ENCODE measurements around the gene ZFAND5. TPM values are rescaled to one million over a fixed set of nuclear protein-coding genes. Genes with fewer than 3 reads are reported as not detected.

ZFAND5 gene
- total and polyA plus RNA-seq, 4 donors: 45.6 to 119 (median 61.9) TPM

GRCh38 chr9:72399391-72399790, 34.4 kb upstream of the ZFAND5 start (continued):
- TF ChIP-seq ATF3 (IDR thresholded peaks at IDR 0.05) (no peak), FOXA2 (IDR thresholded peaks at IDR 0.05) (no peak), ZBTB33 (IDR thresholded peaks at IDR 0.05) (no peak), RAD21 (IDR thresholded peaks at IDR 0.05) (no peak)

DNA sequence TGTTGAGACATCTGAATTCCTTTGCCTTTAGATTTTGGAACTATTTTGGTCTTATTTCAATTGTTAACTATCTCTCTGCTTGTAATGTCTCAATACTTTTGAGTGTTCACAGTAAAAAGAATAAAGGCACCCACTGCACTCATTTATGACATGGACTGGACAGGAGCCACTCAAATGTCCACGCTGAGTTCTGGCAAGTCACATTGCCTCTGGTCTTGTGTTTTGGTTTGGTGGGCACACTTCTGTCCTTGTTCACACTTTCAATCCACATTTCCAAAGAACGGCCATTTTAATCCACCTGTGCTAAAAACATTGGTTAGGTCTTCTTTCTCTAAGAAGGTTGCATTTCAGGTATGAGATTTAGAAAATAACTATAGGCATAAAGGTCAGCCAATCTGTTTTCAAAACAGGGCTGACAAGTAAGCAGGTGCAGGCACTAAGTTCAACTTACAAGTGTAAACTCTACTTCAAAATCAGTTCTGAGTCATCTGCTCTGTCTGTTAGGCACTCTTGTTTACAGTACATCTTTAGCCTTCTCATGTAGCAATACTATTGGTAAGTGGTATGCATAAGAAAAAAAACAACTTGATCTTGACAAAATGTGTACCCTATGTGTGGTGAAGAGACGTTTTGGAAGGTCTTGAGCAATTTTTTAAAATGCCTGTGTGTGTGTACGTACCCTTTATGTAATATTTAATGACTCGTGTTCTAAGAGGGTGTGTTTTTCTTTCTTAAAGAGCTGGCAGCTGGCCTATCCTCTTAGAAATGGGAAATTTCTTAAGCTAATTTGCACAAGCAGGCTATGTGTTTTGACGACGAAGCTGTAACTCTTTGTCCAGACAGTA, 31.5 kb upstream of the ZFAND5 start:
- Histone ChIP-seq H3K27ac (ENCODE audit: low read depth in 1 of 2, low read length in 2 of 2) (no peak overlapping the region), H3K27me3 (ENCODE audit: control insufficient read depth in 4 of 4, insufficient read depth in 4 of 4, low read length in 3 of 4) (no peaks in the 10 kb centered on the region), H3K9me3 (ENCODE audit: control insufficient read depth in 4 of 4, low read length in 3 of 4) (no peaks in the 10 kb centered on the region), H3K4me1 (ENCODE audit: control insufficient read depth in 4 of 4, insufficient read depth in 4 of 4, low read length in 3 of 4) (peaks cover 0 to 2% (median 0%) of the 10 kb centered on the region in 4 donors), H3K9ac (ENCODE audit: low read depth in 1 of 2, low read length in 2 of 2) (no peak overlapping the region), H3K4me3 (ENCODE audit: low read depth in 1 of 3, low read length in 3 of 3) (no peak overlapping the region), H3K36me3 (ENCODE audit: control insufficient read depth in 4 of 4, insufficient read depth in 3 of 4, low read depth in 1 of 4, low read length in 3 of 4) (no peaks in the 10 kb centered on the region)
- 43% methylated on average over 7 of the region's 7 CpGs for WGBS
- no peak for DNase-seq (ENCODE audit: low spot score)
- TF ChIP-seq TAF1 (conservative IDR thresholded peaks at IDR 0.05): no peak
- peak; percentile 53 to 86 for TF ChIP-seq JUND (IDR thresholded peaks at IDR 0.05)
- TF ChIP-seq FOXA2 (IDR thresholded peaks at IDR 0.05): peak; percentile 88
- peak; percentile 11 for TF ChIP-seq SP1 (IDR thresholded peaks at IDR 0.05)
- TF ChIP-seq ZBTB33 (IDR thresholded peaks at IDR 0.05): no peak
- TF ChIP-seq HNF4A (conservative IDR thresholded peaks at IDR 0.05): peak; percentile 28 to 71
- peak; percentile 92 for TF ChIP-seq FOXA1 (IDR thresholded peaks at IDR 0.05)
- TF ChIP-seq YY1 (IDR thresholded peaks at IDR 0.05): peak; percentile 30
- peak; percentile 8 to 56 for TF ChIP-seq RXRA (IDR thresholded peaks at IDR 0.05)

- no peak for DNase-seq (ENCODE audit: low spot score)
- Histone ChIP-seq H3K27me3 (ENCODE audit: control insufficient read depth in 4 of 4, insufficient read depth in 4 of 4, low read length in 3 of 4) (no peaks in the 10 kb centered on the region), H3K9ac (ENCODE audit: low read depth in 1 of 2, low read length in 2 of 2) (no peak overlapping the region), H3K36me3 (ENCODE audit: control insufficient read depth in 4 of 4, insufficient read depth in 3 of 4, low read depth in 1 of 4, low read length in 3 of 4) (no peaks in the 10 kb centered on the region), H3K4me1 (ENCODE audit: control insufficient read depth in 4 of 4, insufficient read depth in 4 of 4, low read length in 3 of 4) (peaks cover 0 to 2% (median 0%) of the 10 kb centered on the region in 4 donors), H3K27ac (ENCODE audit: low read depth in 1 of 2, low read length in 2 of 2) (no peak overlapping the region), H3K9me3 (ENCODE audit: control insufficient read depth in 4 of 4, low read length in 3 of 4) (no peaks in the 10 kb centered on the region), H3K4me3 (ENCODE audit: low read depth in 1 of 3, low read length in 3 of 3) (no peak overlapping the region)
- 72% methylated on average over 2 of the region's 2 CpGs for WGBS
- TF ChIP-seq REST (IDR thresholded peaks at IDR 0.05) (no peak), RXRA (IDR thresholded peaks at IDR 0.05) (no peak), GABPA (IDR thresholded peaks at IDR 0.05 in 1 of 2, conservative IDR thresholded peaks at IDR 0.05 in 1 of 2) (no peak), HNF4A (conservative IDR thresholded peaks at IDR 0.05) (no peak), YY1 (IDR thresholded peaks at IDR 0.05) (no peak), JUND (IDR thresholded peaks at IDR 0.05) (no peak), FOXA1 (IDR thresholded peaks at IDR 0.05) (no peak), RAD21 (IDR thresholded peaks at IDR 0.05) (no peak), TAF1 (conservative IDR thresholded peaks at IDR 0.05) (no peak), ATF3 (IDR thresholded peaks at IDR 0.05) (no peak), EGR1 (IDR thresholded peaks at IDR 0.05; ENCODE audit: low read depth in 2 of 2) (no peak), CTCF (IDR thresholded peaks at IDR 0.05; ENCODE audit: low read depth, low read length, missing input control) (no peak), FOXA2 (IDR thresholded peaks at IDR 0.05) (no peak), HNF4G (IDR thresholded peaks at IDR 0.05) (no peak), NR2F2 (IDR thresholded peaks at IDR 0.05) (no peak), SP1 (IDR thresholded peaks at IDR 0.05) (no peak)
- TF ChIP-seq, protein P1, sequence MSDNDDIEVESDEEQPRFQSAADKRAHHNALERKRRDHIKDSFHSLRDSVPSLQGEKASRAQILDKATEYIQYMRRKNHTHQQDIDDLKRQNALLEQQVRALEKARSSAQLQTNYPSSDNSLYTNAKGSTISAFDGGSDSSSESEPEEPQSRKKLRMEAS (IDR thresholded peaks at IDR 0.05): no peak
These were observed 29.1 kb upstream of the ZFAND5 start for GRCh38 chr9:72394066-72394465.

Measured in liver (tissue), 9 donors.